Measurements from ENCODE around the gene MAPK11. TPM values are rescaled to one million over a fixed set of nuclear protein-coding genes. Genes with fewer than 3 reads are reported as not detected.

MAPK11 gene
- polyA plus RNA-seq, 3 donors = 0.81 TPM; not detected in 2

GRCh38 chr22:50318698-50319411 lies 48.7 kb upstream of the MAPK11 start:
- Histone ChIP-seq H3K79me2 (ENCODE audit: insufficient read depth, low read length) (peaks cover 8% of the 10 kb centered on the region), H3K27me3 (ENCODE audit: control insufficient read depth in 2 of 2, insufficient read depth in 2 of 2, low read length in 2 of 2) (no peaks in the 10 kb centered on the region), H3K27ac (ENCODE audit: low read depth in 1 of 2, low read length in 2 of 2) (no peak overlapping the region), H3K9me3 (replicated peaks in 1 of 2; ENCODE audit: control insufficient read depth in 1 of 2, insufficient read depth in 1 of 2, low read length in 2 of 2) (no peaks in the 10 kb centered on the region), H3K4me1 (ENCODE audit: control insufficient read depth in 1 of 2, insufficient read depth in 2 of 2, low read length in 2 of 2) (peaks cover 16 to 18% of the 10 kb centered on the region in 2 donors), H3K36me3 (replicated peaks in 1 of 2; ENCODE audit: control insufficient read depth in 1 of 2, insufficient read depth in 2 of 2, low read length in 2 of 2) (no peaks in the 10 kb centered on the region), H3K4me3 (replicated peaks in 1 of 3; ENCODE audit: low read depth in 2 of 3, low read length in 3 of 3) (no peak overlapping the region), H4K20me1 (ENCODE audit: insufficient read depth, low read length) (no peaks in the 10 kb centered on the region), H3K4me2 (replicated peaks; ENCODE audit: extremely low read depth, low read length, poor library complexity, severe bottlenecking) (no peak overlapping the region), H3K9ac (ENCODE audit: insufficient read depth, low read length, poor library complexity, severe bottlenecking) (no peak overlapping the region), H2AFZ (ENCODE audit: insufficient read depth, low read depth, low read length, poor library complexity, severe bottlenecking) (no peak overlapping the region)
- Mint-ChIP-seq H3K4me1 (peaks cover 16% of the 10 kb centered on the region), H3K36me3 (peaks cover 0 to 2% of the 10 kb centered on the region in 2 donors), H3K27me3 (ENCODE audit: low read depth in 3 of 3) (peaks cover 3 to 10% (median 4%) of the 10 kb centered on the region in 3 donors), H3K9me3 (no peaks in the 10 kb centered on the region), H3K27ac (no peak overlapping the region), H3K4me3 (no peak overlapping the region)
- WGBS (ENCODE audit: insufficient coverage) = 94% methylated on average over 21 of the region's 21 CpGs
- DNase-seq = no peak
- intact Hi-C loops (cut with micrococcal nuclease) = no loop called here
- TF ChIP-seq CTCF (IDR thresholded peaks at IDR 0.05) = no peak

- Mint-ChIP-seq H3K36me3 (peaks cover 0 to 2% of the 10 kb centered on the region in 2 donors), H3K4me1 (peaks cover 20% of the 10 kb centered on the region), H3K4me3 (no peak overlapping the region), H3K27me3 (ENCODE audit: low read depth in 3 of 3) (peaks cover 3 to 10% (median 4%) of the 10 kb centered on the region in 3 donors), H3K27ac (no peak overlapping the region), H3K9me3 (no peaks in the 10 kb centered on the region)
- H3K9ac ChIP-seq (ENCODE audit: insufficient read depth, low read length, poor library complexity, severe bottlenecking) = no peak overlapping the region
- H3K36me3 ChIP-seq (replicated peaks in 1 of 2; ENCODE audit: control insufficient read depth in 1 of 2, insufficient read depth in 2 of 2, low read length in 2 of 2) = no peaks in the 10 kb centered on the region
- no peaks in the 10 kb centered on the region for H3K27me3 ChIP-seq (ENCODE audit: control insufficient read depth in 2 of 2, insufficient read depth in 2 of 2, low read length in 2 of 2)
- H3K27ac ChIP-seq (ENCODE audit: low read depth in 1 of 2, low read length in 2 of 2) = no peak overlapping the region
- peaks cover 20 to 22% of the 10 kb centered on the region in 2 donors for H3K4me1 ChIP-seq (ENCODE audit: control insufficient read depth in 1 of 2, insufficient read depth in 2 of 2, low read length in 2 of 2)
- H3K79me2 ChIP-seq (ENCODE audit: insufficient read depth, low read length) = peaks cover 11% of the 10 kb centered on the region
- H3K4me3 ChIP-seq (replicated peaks in 1 of 3; ENCODE audit: low read depth in 2 of 3, low read length in 3 of 3) = no peak overlapping the region
- no peaks in the 10 kb centered on the region for H3K9me3 ChIP-seq (replicated peaks in 1 of 2; ENCODE audit: control insufficient read depth in 1 of 2, insufficient read depth in 1 of 2, low read length in 2 of 2)
- no peaks in the 10 kb centered on the region for H4K20me1 ChIP-seq (ENCODE audit: insufficient read depth, low read length)
- WGBS (ENCODE audit: insufficient coverage) = 76% methylated on average over 6 of the region's 7 CpGs
- intact Hi-C loops (cut with micrococcal nuclease) = no loop called here
- TF ChIP-seq CTCF (IDR thresholded peaks at IDR 0.05) = no peak
- no peak overlapping the region for H3K4me2 ChIP-seq (replicated peaks; ENCODE audit: extremely low read depth, low read length, poor library complexity, severe bottlenecking)
- H2AFZ ChIP-seq (ENCODE audit: insufficient read depth, low read depth, low read length, poor library complexity, severe bottlenecking) = no peak overlapping the region
- DNase-seq = no peak
These were observed 48.1 kb upstream of the MAPK11 start for GRCh38 chr22:50318356-50318697.

All from CD14-positive monocyte (primary cell).